K562 (cell line): ENCODE data around the gene KRTAP4-8.

Experiments
- KDM1A ChIP-seq, 2 experiments: fragments of 450-650 bp; IDR thresholded peaks; 2 replicates each; pipeline ENCODE4 v1.6.1; 2016; ENCODE audit warnings: mild to moderate bottlenecking in 2 of 2
- NR2C2 ChIP-seq, 2 experiments: fragments of 200-800 bp in 1 of 2; sonication (Bioruptor generic) in 1 of 2; sonication (generic) in 1 of 2; formaldehyde crosslinking in 1 of 2; IDR thresholded peaks; 2 replicates each; pipeline versions ENCODE4 v1.6.1 to v1.8.0; 2016 to 2022; ENCODE audit warnings: mild to moderate bottlenecking in 1 of 2, missing compliant biosample characterization in 1 of 2, missing genetic modification characterization in 1 of 2, missing genetic modification reagents in 1 of 2
- POLR2AphosphoS5 ChIP-seq: IDR thresholded peaks from 2 replicates; pipeline ENCODE4 v1.6.1; 2011; ENCODE audit warnings: mild to moderate bottlenecking, low read depth, low read length, moderate library complexity; ENCODE audit not compliant: control insufficient read depth, insufficient read depth
- U2AF1 ChIP-seq: fragments of 200-400 bp; formaldehyde crosslinking; optimal IDR thresholded peaks from 2 replicates; pipeline ENCODE3; 2017; ENCODE audit warnings: mild to moderate bottlenecking, low read depth, low read length, moderate library complexity
- ZNF707 ChIP-seq: fragments of 250-450 bp; sonication (Bioruptor Pico); conservative IDR thresholded peaks from 2 replicates; pipeline ENCODE4 v1.8.0; 2022; ENCODE audit warnings: inconsistent platforms, mild to moderate bottlenecking, moderate library complexity
- ZNF780A ChIP-seq: fragments of 250-450 bp; sonication (Bioruptor Pico); IDR thresholded peaks from 2 replicates; pipeline ENCODE4 v1.5.0; 2021; ENCODE audit warnings: mild to moderate bottlenecking
- TF ChIP-seq, protein P1 (sequence below), 3 experiments: IDR thresholded peaks in 2 of 3; conservative IDR thresholded peaks in 1 of 3; 2 replicates each; pipeline ENCODE4 v1.5.1; 2011 to 2012; ENCODE audit warnings: low read length in 3 of 3, mild to moderate bottlenecking in 3 of 3, control low read depth in 2 of 3, improper control_type of control experiment in 1 of 3, inconsistent platforms in 1 of 3, low read depth in 1 of 3, mixed read lengths in 1 of 3, moderate library complexity in 1 of 3; ENCODE audit not compliant: insufficient read depth in 2 of 3
- TF ChIP-seq, protein P2 (sequence below): sonication (generic); formaldehyde crosslinking; IDR thresholded peaks from 2 replicates; pipeline ENCODE4 v1.8.0; 2023; ENCODE audit warnings: missing genetic modification reagents, mild to moderate bottlenecking, borderline replicate concordance
- TF ChIP-seq, protein P3 (sequence below), 2 experiments: IDR thresholded peaks; 2 replicates each; pipeline ENCODE4 v1.6.1; 2011; ENCODE audit warnings: borderline replicate concordance in 1 of 2, control low read depth in 1 of 2, low read depth in 1 of 2, low read length in 1 of 2, mild to moderate bottlenecking in 1 of 2, mixed read lengths in 1 of 2, moderate library complexity in 1 of 2; ENCODE audit not compliant: insufficient read depth in 1 of 2, insufficient read length in 1 of 2, poor library complexity in 1 of 2, severe bottlenecking in 1 of 2; ENCODE audit errors: extremely low read depth in 1 of 2

DNA sequence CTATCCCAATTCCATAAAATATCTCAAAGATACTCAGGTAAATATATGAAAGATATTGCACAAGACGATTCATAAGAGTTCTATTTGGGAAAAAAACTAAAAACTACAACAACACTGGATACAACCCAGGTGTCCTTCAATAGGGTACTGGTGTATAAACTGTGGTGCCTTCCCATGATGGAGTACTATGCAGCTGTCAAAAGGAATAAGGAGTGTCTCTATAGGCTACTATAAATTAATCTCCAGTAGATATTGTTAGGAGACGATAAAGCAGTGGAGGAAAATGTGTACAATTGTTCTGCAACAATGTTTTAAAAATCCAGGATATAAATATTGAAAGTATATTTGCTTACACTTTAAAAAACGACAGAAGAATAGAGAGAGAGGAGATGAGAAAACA lies 28.5 kb upstream of the KRTAP4-8 start:
- no peak for TF ChIP-seq POLR2AphosphoS5
- TF ChIP-seq U2AF1: no peak
- TF ChIP-seq ZNF780A (CRISPR knock-in tag): no peak
- TF ChIP-seq NR2C2 (CRISPR knock-in tag; IDR thresholded peaks at IDR 0.05): no peak
- no peak for TF ChIP-seq NR2C2 (tag; IDR thresholded peaks at IDR 0.05)
- TF ChIP-seq, protein P1, sequence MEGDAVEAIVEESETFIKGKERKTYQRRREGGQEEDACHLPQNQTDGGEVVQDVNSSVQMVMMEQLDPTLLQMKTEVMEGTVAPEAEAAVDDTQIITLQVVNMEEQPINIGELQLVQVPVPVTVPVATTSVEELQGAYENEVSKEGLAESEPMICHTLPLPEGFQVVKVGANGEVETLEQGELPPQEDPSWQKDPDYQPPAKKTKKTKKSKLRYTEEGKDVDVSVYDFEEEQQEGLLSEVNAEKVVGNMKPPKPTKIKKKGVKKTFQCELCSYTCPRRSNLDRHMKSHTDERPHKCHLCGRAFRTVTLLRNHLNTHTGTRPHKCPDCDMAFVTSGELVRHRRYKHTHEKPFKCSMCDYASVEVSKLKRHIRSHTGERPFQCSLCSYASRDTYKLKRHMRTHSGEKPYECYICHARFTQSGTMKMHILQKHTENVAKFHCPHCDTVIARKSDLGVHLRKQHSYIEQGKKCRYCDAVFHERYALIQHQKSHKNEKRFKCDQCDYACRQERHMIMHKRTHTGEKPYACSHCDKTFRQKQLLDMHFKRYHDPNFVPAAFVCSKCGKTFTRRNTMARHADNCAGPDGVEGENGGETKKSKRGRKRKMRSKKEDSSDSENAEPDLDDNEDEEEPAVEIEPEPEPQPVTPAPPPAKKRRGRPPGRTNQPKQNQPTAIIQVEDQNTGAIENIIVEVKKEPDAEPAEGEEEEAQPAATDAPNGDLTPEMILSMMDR (IDR thresholded peaks at IDR 0.05 in 2 of 3, conservative IDR thresholded peaks at IDR 0.05 in 1 of 3; ENCODE audit: insufficient read depth in 2 of 3, low read depth in 1 of 3, low read length in 3 of 3): no peak
- no peak for TF ChIP-seq ZNF707 (CRISPR knock-in tag)
- TF ChIP-seq, protein P2, sequence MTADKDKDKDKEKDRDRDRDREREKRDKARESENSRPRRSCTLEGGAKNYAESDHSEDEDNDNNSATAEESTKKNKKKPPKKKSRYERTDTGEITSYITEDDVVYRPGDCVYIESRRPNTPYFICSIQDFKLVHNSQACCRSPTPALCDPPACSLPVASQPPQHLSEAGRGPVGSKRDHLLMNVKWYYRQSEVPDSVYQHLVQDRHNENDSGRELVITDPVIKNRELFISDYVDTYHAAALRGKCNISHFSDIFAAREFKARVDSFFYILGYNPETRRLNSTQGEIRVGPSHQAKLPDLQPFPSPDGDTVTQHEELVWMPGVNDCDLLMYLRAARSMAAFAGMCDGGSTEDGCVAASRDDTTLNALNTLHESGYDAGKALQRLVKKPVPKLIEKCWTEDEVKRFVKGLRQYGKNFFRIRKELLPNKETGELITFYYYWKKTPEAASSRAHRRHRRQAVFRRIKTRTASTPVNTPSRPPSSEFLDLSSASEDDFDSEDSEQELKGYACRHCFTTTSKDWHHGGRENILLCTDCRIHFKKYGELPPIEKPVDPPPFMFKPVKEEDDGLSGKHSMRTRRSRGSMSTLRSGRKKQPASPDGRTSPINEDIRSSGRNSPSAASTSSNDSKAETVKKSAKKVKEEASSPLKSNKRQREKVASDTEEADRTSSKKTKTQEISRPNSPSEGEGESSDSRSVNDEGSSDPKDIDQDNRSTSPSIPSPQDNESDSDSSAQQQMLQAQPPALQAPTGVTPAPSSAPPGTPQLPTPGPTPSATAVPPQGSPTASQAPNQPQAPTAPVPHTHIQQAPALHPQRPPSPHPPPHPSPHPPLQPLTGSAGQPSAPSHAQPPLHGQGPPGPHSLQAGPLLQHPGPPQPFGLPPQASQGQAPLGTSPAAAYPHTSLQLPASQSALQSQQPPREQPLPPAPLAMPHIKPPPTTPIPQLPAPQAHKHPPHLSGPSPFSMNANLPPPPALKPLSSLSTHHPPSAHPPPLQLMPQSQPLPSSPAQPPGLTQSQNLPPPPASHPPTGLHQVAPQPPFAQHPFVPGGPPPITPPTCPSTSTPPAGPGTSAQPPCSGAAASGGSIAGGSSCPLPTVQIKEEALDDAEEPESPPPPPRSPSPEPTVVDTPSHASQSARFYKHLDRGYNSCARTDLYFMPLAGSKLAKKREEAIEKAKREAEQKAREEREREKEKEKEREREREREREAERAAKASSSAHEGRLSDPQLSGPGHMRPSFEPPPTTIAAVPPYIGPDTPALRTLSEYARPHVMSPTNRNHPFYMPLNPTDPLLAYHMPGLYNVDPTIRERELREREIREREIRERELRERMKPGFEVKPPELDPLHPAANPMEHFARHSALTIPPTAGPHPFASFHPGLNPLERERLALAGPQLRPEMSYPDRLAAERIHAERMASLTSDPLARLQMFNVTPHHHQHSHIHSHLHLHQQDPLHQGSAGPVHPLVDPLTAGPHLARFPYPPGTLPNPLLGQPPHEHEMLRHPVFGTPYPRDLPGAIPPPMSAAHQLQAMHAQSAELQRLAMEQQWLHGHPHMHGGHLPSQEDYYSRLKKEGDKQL (CRISPR knock-in tag): no peak
- no peak for TF ChIP-seq KDM1A (IDR thresholded peaks at IDR 0.05)
- TF ChIP-seq, protein P3, sequence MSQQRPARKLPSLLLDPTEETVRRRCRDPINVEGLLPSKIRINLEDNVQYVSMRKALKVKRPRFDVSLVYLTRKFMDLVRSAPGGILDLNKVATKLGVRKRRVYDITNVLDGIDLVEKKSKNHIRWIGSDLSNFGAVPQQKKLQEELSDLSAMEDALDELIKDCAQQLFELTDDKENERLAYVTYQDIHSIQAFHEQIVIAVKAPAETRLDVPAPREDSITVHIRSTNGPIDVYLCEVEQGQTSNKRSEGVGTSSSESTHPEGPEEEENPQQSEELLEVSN (IDR thresholded peaks at IDR 0.05; ENCODE audit: borderline replicate concordance in 1 of 2, extremely low read depth in 1 of 2, insufficient read depth in 1 of 2, insufficient read length in 1 of 2, low read depth in 1 of 2, low read length in 1 of 2, poor library complexity in 1 of 2, severe bottlenecking in 1 of 2): no peak
